Chondrocyte (in vitro differentiated cells): Measurements from ENCODE around the gene CTDP1. TPM values are rescaled to one million over a fixed set of nuclear protein-coding genes. Genes with fewer than 3 reads are reported as not detected.

Experiments
- DNase-seq: peaks from one replicate; pipeline ENCODE4 v3.0.0; 2021; ENCODE audit warnings: mixed read lengths, low spot score
- H3K27ac Mint-ChIP-seq: one replicate; pipeline ENCODE4 v1.8.0; 2021; ENCODE audit warnings: mild to moderate bottlenecking, moderate library complexity, mixed read lengths; ENCODE audit not compliant: unreplicated experiment
- H3K27me3 Mint-ChIP-seq: 2 replicates; pipeline ENCODE4 v1.8.0; 2021; ENCODE audit warnings: low read depth, mixed read lengths
- H3K36me3 Mint-ChIP-seq: 2 replicates; pipeline ENCODE4 v1.8.0; 2021; ENCODE audit warnings: low read depth, mixed read lengths
- H3K4me1 Mint-ChIP-seq: 2 replicates; pipeline ENCODE4 v1.8.0; 2021; ENCODE audit warnings: low read depth, mild to moderate bottlenecking, mixed read lengths
- H3K4me3 Mint-ChIP-seq: one replicate; pipeline ENCODE4 v1.8.0; 2021; ENCODE audit warnings: mild to moderate bottlenecking, moderate library complexity, mixed read lengths; ENCODE audit not compliant: unreplicated experiment
- H3K9me3 Mint-ChIP-seq: 2 replicates; pipeline ENCODE4 v1.8.0; 2021; ENCODE audit warnings: low read depth, mixed read lengths
- CTCF ChIP-seq: fragments of 200-600 bp; sonication (generic); IDR thresholded peaks from 2 replicates; pipeline ENCODE4 v1.5.0; 2021; ENCODE audit warnings: antibody characterized with exemption, mild to moderate bottlenecking, moderate library complexity
- total RNA-seq: library from RNA; stranded (reverse); gene quantifications from 3 replicates; pipeline ENCODE4 v1.2.1, GENCODE V29; 2021

Gene CTDP1
- total RNA-seq, 1 donor from 2014 or later, result 21.0 TPM

GRCh38 chr18:79755496-79756142 is 76.0 kb downstream of the CTDP1 start:
- Mint-ChIP-seq H3K27ac (no peak overlapping the region), H3K4me1 (no peaks in the 10 kb centered on the region), H3K9me3 (peaks cover 33% of the 10 kb centered on the region), H3K36me3 (peaks cover 37% of the 10 kb centered on the region), H3K27me3 (no peaks in the 10 kb centered on the region), H3K4me3 (no peak overlapping the region)
- no peak for TF ChIP-seq CTCF
- DNase-seq, result no peak

- Mint-ChIP-seq H3K4me1 (no peaks in the 10 kb centered on the region), H3K36me3 (peaks cover 37% of the 10 kb centered on the region), H3K27me3 (no peaks in the 10 kb centered on the region), H3K9me3 (peaks cover 33% of the 10 kb centered on the region), H3K27ac (no peak overlapping the region), H3K4me3 (no peak overlapping the region)
- TF ChIP-seq CTCF, result no peak
- peak; percentile 89 for DNase-seq
Measured at GRCh38 chr18:79756143-79756500, 76.5 kb downstream of the CTDP1 start.

GRCh38 chr18:79756826-79757225 is 77.2 kb downstream of the CTDP1 start:
- TF ChIP-seq CTCF, result no peak
- Mint-ChIP-seq H3K36me3 (peaks cover 37% of the 10 kb centered on the region), H3K27me3 (no peaks in the 10 kb centered on the region), H3K4me1 (no peaks in the 10 kb centered on the region), H3K4me3 (no peak overlapping the region), H3K27ac (no peak overlapping the region), H3K9me3 (peaks cover 37% of the 10 kb centered on the region)
- no peak for DNase-seq

GRCh38 chr18:79760348-79760747 is 80.7 kb downstream of the CTDP1 start:
- Mint-ChIP-seq H3K4me3 (no peak overlapping the region), H3K4me1 (no peaks in the 10 kb centered on the region), H3K27me3 (no peaks in the 10 kb centered on the region), H3K36me3 (peaks cover 25% of the 10 kb centered on the region), H3K27ac (no peak overlapping the region), H3K9me3 (peaks cover 50% of the 10 kb centered on the region)
- TF ChIP-seq CTCF, result no peak
- no peak for DNase-seq

- Mint-ChIP-seq H3K9me3 (peaks cover 50% of the 10 kb centered on the region), H3K36me3 (peaks cover 23% of the 10 kb centered on the region), H3K27me3 (peaks cover 3% of the 10 kb centered on the region), H3K4me3 (no peak overlapping the region), H3K27ac (no peak overlapping the region), H3K4me1 (no peaks in the 10 kb centered on the region)
- no peak for DNase-seq
- no peak for TF ChIP-seq CTCF
Measured at GRCh38 chr18:79760881-79761280, 81.3 kb downstream of the CTDP1 start.
